Stimulated activated CD4-positive, alpha-beta T cell treated with anti-CD3 and anti-CD28 coated beads, Interleukin-12 subunit alpha, Interleukin-12 subunit beta, amount 100 ng/mL, for 4 hours (primary cell): ENCODE measurements around the gene NF2.
"Not testable (repeated sequence)": the region's sequence is repeated elsewhere in the genome, so short reads cannot be mapped to it uniquely, and the experiment has no call there.

ENCODE experiments used
- DNase-seq: peaks from one replicate; pipeline ENCODE4 v3.0.0-alpha.2; 2020

NF2 gene

GRCh38 chr22:29597871-29598683 lies 5.4 kb upstream of the NF2 start:
- DNase-seq = not testable (repeated sequence)

- DNase-seq = no peak
Measured at GRCh38 chr22:29598684-29599020, 4.8 kb upstream of the NF2 start.

DNA sequence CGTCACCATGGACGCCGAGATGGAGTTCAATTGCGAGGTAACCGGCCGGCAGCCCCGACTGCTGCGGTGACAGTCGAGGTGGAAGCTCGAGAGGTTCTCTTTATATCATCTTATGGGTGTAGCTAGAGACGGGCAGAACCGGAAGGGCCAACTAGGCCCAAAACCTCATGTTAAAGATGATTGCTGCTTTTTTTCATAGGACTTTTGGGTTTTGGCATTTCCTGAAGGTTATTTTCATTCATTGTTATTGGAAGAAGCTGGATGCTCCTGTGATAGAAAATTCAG lies 585 bp downstream of the NF2 start:
- no peak for DNase-seq

DNA sequence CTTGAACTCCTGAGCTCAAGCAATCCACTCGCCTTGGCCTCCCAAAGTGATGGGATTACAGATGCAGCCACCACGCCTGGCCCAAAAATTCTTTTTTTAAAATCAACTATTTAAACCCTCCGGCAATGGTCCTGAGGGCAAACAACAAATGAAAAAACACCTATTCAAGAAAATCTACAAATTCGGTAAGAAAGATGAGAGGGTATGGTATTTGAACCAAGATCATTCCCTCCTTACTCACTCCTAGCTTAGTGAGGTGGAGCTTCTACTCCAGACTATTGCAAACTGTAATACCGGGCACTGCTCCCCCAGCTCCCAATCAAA lies 2.1 kb downstream of the NF2 start:
- DNase-seq = no peak

- no peak for DNase-seq
Measured at GRCh38 chr22:29606320-29606719, 2.9 kb downstream of the NF2 start.

DNA sequence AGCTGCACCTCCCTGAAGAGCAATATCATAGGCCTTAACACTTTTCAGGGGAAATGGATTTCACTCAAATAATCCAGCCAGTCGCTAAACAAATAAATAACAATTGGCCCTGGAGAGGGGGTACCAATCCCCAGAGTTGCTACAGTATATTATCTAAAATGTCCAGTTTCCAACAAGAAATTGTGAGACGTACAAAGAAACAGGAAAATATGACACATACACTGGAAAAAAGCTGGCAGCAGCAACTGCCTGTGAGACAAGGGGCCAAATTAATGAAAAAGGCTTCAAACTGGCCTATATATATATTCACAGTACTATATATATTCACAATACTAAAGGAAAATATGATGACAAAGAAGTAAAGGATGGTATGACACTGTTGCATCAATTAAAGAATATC lies 4.0 kb downstream of the NF2 start:
- no peak for DNase-seq

- no peak for DNase-seq
Measured at GRCh38 chr22:29609139-29609538, 5.7 kb downstream of the NF2 start.

- no peak for DNase-seq
Measured at GRCh38 chr22:29610780-29611179, 7.3 kb downstream of the NF2 start.

DNA sequence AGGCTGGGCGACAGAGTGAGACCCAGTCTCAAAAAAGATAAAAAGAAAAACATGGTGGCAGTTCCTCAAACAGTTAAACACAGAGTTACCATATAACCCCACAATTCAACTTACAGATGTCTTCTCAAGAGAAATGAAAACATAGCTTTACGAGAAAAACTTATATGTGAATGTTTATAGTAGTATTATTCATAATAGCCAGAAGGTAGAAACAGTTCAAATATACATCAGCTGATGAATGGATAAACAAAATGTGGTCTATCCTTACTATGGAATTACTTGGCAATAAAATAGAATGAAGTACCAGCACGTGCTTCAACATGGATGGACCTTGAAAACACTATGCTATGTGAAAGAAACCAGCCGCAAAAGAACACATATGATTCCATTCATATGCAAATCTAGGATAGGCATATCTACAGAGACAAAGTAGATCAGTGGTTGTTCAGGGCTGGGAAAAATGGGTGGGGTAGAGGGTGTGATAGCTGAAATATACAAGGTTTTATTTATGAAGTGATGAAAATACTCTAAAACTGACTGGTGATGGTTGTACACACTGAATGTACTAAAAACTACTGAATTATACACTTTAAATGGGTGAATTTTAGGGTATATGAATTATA lies 12.4 kb downstream of the NF2 start:
- DNase-seq = no peak

GRCh38 chr22:29617922-29618629 lies 14.6 kb downstream of the NF2 start:
- DNase-seq = no peak

DNA sequence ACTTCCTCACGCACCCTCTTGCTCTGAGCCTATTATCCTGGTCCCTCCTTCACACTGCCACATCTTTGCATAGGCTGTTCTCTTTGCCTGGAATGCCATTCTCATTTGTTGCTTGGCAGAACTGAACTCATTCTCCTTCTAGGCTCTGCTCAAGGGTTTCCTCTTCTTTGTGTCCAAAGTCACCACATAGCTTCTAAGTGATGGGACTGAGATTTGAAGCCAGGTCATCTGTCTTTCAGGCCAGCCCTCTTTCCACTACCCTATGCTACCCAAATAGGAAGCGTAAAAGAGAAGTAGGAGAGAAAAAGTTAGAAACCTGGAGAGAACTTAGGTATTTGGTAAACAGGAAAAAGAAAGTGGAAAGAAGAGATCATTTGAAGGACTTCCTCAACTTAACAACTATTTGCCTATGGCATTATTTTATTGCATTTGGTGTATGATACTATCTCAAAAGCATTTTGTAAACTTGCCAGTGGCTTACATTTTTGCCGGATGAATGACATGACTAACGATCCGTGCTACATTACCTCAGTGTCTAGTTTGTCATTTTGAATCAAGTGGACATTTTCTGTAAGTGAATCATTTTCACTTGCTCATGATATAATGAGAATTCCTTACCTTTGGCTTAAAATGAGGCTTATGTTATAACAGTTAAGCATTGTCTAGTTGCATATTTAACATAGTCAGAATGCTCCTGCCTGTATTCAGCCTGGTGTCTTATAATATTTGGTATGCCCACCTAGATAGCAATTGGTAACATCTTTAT lies 18.5 kb downstream of the NF2 start:
- no peak for DNase-seq

- DNase-seq = no peak
Measured at GRCh38 chr22:29623059-29623458, 19.6 kb downstream of the NF2 start.

- no peak for DNase-seq
Measured at GRCh38 chr22:29623553-29624169, 20.2 kb downstream of the NF2 start.

DNA sequence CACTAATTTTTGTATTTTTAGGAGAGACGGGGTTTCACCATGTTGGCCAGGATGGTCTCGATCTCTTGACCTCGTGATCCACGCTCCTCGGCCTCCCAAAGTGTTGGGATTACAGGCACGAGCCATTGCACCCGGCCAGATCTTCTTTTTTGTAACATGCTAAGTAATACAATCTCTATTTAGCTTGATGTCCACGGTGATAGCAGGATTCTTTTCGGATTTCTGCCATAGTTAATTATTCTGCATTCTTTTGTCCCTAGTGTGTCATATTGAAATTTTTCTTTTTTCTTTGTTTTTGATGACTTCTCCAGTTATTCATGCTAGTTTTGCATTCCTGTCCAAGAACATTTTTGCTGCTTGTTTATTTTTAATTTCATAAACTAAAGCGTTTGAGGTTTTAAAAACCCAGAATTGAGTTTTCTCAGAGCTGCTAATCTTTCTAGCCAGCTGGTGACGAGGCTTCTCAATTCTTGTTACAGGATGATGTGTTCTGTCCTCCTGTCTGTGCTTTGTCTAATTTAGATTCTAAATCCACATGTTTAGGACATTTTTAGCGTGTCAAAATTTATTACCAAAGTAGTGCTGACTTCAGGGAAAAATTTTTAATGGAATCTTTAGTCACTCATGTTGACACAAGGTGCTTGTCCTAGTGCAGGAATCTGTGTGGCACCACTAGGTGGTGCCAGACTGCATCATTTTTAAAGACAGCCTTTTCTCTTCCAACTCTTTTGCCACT lies 21.8 kb downstream of the NF2 start:
- peak; percentile 18 for DNase-seq

DNA sequence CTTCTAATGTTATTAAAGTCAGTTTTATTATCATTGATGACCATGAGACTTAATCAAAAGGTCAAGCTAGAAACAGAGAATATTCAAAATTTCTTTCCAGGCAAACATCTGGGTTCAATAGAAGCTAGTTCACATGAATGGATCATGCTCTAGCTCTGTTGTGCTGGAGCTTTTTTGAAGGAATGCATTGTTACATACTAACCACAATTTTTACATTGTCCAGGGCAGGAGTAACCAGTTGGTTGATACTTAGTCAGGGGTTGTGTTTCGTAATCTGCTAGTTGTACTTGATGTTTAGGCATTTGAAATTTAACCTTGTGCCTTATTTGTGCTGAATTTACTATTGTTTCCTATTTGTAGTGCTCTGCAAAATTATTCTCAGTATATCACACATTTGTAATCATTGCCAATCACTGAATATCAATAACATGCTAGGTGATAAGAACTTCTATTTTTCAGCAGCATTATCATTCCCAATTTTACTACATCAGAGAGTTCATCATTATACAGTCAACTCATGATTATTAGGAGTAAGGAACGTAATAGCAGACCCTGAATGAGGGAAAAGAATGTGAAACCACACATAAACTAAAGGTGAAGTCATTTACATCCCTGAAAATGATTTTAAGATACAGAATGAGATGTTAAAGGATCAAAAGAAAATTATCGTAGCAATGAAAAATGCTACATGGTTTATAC lies 23.2 kb downstream of the NF2 start:
- no peak for DNase-seq

- DNase-seq = no peak
Measured at GRCh38 chr22:29627196-29627535, 23.7 kb downstream of the NF2 start.

- DNase-seq = no peak
Measured at GRCh38 chr22:29628996-29629902, 25.8 kb downstream of the NF2 start.

DNA sequence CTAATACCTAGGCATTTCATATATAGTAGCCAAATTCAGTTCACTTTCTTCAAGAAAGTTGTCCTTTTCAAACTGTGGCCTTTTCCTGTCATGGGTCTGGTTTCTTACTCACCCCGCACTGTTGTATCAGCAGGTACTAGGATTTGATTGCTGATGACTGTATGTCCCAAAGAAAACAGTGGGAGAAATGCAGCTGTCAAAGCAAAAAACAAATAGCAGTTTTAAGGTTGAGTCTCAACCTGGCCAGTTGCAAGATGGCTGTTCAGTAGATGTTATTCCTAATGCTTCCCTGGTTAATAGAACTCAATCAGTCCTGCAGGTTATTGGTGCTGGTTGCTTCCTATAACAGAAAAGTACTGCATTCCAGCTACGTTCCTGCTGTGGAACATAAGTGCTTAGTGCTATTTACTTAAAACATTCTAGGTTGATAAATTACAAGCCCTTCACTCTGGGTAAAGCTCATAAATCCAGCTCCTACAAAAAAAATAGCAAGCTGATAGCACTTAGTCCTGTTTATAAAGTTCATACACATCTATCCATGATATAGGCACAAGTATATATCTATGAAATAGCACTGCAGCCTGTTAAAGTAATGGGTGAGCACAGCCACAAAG lies 26.6 kb downstream of the NF2 start:
- DNase-seq = no peak

- no peak for DNase-seq
Measured at GRCh38 chr22:29630987-29631386, 27.6 kb downstream of the NF2 start.

DNA sequence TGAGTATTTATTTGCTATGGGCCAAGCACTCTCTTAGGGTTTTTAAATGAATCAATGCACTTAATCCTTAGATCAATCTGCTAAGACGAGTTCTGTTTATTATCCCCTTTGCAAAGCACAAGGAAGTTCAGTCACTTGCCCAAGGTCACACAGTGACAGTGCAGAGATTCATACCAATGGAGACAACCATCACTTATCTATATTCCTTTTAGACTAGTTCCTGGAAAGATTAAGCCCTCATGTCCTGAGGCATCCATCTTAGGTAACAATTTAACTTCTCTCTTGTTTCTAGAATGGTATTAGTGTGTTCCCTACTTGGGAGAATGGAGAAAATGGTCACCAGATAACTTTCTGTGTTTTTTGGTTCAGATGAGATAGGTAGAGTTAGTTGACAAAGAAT lies 28.3 kb downstream of the NF2 start:
- DNase-seq = no peak

DNA sequence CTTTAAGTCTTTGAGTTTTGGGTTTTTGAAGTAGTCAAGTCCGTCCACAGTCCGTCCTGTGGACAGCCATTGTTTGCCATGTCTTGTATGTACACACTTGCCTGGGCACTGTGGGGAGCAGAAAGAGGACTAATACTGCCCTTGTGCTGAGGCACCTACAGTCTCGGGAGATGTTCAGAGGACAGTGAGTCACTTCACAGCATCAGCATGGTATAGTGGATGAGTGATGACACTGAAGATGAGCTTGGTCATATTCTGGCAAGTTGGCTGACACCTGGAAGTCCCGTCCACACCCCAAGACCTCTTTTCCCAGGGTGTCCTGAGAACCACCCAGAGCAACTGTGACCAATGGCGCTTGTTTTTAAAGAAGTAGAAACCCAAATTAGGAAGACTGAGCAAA lies 29.2 kb downstream of the NF2 start:
- no peak for DNase-seq
